ENCODE data around the gene SOD1.

Gene SOD1

DNA sequence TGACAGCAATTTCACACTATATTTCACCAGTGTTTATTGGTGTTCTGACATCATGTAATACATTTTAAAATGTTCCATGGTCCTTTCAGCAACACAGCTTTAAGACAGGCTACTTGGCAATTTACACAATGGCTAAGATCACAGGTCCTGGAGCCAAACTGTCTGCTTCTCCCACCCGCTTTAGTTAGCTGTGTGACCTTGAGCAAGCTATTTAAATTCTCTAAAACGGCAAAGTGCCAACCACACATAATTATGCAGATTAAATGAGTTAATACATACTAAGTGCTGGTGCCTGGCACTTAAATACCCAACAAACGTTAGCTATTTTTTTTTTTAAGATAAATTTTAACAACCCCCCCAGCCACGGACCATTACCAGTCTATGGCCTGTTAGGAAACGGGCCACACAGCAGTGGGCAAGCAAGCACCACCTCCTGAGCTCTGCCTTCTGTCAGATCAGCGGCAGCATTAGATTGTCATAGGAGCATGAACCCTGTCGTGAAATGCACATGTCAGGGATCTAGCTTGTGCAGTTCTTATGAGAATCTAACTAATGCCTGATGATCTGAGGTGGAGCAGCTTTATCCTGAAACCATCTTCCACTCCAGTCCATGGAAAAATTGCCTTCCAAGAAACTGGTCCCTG is 26.9 kb downstream of the SOD1 start:
- DNase-seq: no peak

DNA sequence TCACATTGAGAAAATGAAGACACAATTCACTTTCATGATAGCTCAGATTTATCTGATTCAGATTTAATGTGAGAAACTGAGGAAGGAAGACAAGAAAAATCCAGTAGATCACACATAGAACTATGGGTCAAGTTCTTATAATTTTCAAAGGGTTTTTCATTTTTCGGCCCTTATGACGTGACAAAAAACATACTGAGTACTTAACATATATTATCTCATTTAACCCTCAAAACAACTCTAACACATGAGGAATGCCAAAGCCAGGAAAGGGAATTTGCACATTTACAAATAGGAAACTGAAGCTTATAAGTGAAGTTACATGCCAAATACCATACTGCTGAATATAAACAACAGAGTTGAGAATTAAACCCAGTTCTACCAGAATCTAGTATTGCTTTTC is 27.6 kb downstream of the SOD1 start:
- DNase-seq: no peak

DNA sequence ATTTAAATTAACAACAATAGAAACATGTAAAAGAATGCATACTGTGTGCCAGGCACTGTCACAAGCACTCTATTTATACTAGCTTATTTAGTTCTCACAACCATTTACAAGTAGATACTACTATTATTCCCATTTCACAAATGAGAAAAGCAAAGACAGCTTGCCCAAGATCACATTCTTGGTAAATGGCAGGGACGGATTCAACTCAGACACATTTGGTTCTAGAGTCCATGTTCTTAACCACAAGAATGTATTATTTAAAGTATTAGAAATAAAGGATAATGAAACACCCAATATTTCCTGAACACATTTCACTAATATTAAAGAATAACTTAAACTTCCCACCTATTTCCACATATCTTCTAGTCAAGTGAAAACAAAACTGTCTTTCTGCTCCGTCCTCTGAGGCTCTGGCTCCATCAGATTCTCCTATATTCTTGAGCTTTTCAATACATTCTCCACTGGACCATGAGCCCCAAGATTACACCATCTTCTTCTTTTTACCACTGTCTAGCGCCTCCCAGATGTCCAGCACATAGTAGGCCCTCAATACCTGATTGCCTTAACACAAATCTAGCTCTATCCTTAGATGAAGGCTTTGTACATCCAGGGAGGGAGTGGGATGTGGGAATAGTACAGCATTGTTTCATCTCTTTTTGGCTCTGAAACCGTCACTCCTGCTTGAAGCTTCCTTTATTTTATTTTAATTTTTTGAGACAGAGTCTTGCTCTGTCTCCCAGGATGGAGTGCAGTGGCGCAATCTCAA is 29.3 kb downstream of the SOD1 start:
- no peak for DNase-seq

DNA sequence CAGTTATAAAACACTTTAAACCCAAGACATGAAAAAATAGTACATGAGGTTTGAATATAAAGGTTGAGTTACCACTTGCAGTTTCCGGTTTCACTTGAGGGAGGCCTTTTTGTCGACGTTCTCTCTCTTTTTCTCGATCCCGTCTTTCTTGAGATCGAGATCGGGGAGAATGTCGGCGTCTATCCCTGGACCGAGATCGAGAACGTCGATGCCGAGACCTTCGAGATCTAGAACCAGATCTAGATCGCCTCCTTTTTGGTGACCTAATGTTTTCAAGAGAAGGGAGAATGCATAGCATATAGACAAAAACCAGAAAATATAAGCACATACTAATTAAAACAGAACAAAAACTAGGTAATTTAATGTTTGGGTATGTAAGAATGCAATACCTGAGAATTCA is 33.7 kb downstream of the SOD1 start:
- no peak for DNase-seq

DNA sequence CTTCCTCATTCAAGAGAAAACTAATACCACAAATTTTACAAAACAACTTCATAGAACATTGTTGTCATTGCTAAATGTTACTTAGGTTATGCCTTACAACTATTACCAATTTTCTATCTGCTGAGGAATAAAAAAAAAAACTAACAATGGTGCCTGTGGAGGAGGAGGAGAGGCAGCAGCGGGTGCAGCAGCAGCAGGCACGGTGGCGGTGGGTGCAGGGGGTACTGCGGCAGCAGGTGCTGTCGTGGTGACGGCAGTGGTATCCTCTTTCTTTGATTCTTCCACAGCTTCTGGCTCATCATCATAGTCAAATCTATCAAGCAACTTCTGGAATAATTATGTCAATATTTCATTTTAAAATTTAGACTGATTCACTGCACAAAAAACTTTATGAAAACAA is 36.9 kb downstream of the SOD1 start:
- no peak for DNase-seq

DNA sequence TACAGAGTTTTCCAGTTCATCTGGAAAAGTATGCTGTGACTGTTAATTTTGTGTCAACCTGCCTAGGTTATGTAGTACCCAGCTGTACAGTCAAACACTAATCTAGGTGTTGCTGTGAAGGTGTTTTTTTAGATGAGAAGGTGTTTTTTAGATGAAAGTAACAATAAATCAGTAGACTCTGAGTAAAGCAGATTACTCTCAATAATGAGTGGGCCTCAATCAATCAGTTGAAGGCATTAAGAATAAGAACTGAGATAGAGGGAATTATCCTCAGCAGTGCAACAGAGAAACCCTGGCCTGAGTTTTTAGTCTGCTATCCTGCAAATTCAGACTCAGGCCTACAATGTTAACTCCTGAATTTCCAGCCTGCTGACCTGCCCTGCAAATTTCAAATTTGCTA is 39.0 kb downstream of the SOD1 start:
- no peak for DNase-seq

DNA sequence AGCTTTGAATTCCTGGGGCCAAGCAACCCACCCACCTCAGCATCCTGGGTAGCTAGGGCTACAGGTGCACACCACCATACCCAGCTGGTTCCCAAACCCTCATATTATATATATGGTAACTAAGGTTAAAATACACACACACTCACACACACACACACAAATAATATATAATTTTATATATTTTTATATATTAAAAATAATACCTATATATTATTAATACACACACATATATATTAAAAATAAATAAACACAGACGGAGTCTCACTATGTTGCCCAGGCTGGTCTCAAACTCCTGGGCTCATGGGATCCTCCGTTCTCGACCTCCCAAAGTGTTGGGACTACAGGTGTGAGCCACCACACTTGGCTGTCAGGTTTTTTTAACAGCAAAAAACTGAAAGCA is 40.5 kb downstream of the SOD1 start:
- no peak for DNase-seq

DNA sequence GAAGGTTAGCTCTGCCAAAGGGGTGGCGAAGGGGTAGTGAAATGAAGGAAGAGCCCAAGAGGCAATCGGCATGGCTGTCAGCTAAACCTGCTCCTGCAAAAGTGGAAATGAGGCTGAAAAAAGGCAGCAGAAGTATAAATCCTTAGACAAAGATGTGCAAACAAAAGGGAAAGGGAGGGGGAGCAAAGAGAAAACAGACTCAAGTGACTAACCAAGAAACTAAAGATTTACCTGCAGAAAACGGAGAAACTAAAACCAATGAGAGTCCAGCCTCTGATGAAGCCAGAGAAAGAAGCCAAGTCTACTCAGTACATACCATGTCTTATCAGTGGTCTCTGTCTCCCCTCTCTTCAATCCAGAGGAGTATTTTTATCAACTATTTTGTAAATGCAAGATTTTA is 47.1 kb downstream of the SOD1 start:
- DNase-seq: no peak

DNA sequence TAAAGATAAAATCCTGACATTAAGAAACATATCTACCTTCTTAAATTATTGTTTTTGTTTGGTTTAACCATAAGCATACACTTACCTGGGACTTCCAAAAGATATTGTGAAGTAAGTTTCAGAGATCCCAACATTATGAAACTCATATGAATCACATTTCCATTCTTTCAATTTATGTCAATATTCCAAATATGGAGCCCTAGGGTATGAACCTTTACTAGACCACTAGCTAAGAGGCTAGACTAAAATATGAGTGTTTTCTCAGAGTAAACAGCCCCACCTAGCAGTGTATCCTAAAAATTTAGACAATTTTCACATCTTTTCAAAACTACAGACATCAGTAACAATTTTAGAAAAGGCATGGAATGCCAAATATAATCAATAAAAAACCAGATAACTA is 48.0 kb downstream of the SOD1 start:
- no peak for DNase-seq

DNA sequence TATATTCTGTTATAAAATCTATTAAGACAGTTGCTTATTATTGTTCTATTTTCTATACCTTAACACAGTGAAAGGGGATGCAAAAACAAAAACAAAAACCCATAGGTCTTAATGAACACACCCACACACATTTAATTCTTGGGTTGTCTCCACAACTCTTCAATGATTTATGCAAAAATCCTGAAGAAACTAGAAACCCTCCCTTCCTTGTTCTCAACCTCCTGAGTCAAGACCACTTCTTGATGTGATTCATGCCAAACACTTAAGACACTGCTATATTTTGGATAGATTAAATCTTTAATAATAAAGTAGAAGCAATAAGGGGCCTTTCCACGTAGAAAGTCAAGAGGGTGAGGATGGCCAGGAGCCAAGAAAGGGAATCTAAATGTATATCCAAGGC is 49.0 kb downstream of the SOD1 start:
- peak in 1 of 2 experiments; percentile 29 for DNase-seq

DNA sequence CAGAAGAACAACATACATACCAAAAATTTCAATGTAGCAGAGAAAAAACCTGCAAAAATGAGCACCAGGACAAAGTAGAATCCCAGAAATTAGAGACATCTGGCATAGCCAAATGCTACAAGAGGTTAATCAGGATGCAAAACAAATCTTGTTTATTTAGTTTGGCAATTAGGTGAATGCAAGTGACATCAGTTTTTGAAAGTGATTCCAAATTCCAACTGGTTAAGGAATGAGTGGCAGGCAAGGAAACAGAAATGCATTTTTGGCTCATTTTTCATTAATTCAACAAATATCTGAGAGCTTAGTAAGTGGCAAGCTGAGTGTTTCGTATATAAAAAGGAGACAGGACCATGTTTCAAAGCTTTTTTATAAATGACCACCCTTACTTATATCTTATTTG is 51.1 kb downstream of the SOD1 start:
- no peak for DNase-seq

DNA sequence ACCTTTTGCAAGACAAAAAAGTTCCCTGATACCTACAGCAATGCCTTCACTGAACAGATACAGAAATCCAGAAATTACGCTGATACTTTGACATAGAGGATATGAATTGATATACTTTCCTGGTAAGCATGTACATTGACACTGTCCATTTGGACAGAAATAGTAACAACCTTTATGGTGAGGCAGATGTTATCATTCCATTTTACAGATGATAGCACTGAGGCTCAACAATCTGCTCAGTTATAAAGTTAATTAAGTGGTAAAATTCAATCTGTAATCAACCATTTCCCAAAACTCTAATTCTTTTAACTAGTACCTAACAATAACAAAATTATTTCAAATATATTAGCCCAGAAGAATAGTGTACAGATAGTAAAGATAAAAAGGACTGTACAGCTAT is 51.8 kb downstream of the SOD1 start:
- DNase-seq: no peak

DNA sequence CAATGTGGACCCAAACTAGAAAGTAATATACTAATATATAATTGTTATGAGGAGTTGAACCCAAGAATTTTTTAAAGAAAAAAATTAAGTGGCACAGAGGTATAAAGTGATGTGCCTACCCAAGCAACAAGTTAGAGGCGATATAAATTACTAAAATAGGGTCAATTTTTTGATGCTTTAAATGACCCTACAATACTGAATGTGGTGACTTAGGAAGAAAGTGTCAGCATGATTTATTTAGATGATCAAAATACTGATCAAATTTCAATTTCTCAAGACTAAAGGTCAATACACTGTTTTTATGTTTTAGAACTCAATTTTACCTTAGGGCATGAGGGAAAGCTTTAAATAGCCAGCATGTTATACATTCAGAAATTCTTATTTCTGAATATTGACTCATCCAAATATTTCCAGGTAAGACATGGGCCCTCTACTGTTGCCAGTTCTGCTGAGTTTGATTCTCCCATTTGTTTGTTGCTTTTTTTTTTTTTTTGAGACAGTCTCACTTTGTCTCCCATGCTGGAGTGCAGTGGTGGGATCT is 52.3 kb downstream of the SOD1 start:
- DNase-seq: no peak

DNA sequence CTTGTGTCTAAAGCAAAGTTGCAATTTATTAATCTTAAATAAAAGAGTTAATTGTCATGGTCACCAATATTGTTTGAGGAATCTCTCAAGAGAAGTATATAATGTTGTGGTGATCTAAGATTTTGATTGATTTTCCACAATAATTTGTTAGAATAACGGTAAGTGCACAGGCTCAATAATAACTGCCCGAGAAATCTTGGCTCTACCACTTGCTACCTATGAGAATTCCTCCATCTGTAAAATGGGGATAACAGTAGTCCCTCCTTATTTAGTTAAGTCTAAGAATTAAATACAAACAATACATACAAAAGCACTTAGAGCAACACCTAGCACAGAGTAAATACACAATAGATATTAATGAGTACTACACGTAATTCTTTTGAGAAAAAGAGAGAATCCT is 53.6 kb downstream of the SOD1 start:
- no peak for DNase-seq

DNA sequence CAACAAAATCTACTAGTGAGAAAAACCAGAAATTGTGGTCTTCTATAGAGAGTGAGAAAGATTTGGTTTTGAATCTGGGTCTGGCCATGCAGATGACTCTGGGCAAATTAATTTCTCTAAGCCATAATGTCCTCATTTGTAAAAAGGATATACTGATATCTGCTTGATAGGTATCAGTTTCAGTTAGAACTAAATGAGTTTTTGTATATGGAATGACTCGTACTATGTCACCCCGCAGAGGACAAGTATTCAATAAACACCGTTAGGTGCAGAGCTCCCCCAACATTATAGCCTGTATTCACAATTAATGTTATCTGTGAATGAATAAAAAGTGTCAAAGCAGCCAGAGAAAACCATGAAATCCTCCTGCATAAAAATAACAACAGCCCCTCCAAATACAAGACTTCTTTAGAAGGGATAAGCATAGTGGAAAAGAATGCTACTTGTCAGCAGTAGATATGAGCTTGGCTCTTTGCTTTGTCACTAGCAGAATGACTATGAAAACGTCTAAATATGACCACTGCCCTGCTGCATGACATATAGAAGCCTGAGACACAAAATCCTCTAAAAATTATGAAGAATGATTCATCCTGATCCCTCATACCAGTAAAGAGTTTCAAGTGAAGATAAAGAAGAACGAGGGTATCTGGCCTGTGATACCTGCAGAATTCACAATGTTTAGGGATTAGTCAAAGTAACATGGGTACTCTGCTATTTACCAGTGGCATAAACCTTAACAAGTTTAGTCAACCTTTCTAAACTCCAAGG is 54.7 kb downstream of the SOD1 start:
- DNase-seq: no peak

DNA sequence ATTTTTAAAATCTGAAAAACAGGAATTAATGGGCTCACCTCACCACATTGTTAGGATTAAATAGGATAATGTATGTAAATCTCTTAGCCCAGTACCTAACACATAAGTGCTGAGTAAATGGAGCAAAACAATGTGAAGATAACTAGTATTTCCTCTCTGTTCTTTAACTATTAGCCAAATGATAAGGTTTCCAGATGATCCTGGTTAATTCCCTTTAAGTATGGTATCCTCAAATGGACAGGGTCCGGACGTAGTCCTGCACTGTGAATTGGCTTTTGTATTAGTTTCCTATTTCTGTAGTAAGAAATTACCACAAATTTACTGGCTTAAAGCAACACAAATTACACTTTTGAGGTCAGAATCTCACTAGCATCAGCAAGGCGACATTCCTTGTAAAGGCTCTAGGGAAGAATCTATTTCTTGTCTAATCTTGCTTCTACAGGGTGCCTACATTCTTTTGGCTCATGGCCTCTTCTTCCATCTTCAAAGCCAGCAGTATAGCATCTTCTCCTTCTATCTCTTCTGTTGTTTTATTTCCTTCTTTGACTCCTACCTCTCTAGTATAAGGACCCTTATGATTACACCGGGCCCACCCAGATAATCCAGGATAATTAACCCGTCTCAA is 55.4 kb downstream of the SOD1 start:
- DNase-seq: peak in 1 of 2 experiments; percentile 34

DNA sequence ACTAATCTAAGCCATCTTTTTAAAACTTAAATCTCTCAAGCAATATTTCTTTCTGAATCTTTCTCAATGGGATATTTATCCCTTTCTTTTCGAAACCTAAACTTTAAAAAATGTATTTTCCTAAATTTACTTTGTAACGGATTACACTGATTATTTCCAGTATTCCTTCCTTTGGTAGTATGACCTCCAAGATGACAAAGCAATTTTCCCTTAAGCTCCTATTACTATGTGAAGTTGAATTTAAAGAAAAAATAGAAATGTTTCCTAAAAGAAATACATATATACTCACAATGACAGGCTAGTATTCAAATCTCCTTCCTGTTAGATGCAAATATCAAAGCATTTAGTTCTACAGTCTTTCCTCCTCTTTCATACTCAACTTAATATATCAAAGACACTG is 56.6 kb downstream of the SOD1 start:
- no peak for DNase-seq
